HepG2 (cell line): Measurements from ENCODE around the gene DPP7. TPM values are rescaled to one million over a fixed set of nuclear protein-coding genes. Genes with fewer than 3 reads are reported as not detected.

Experiments
- ATAC-seq: fragments of 200-7000 bp; cut with Tn5 transposase; 3 replicates; pipeline ENCODE4 v1.9.1; 2020; ENCODE audit warnings: mild to moderate bottlenecking, moderate library complexity
- BruUV-seq: library from RNA; stranded (reverse); fragments of 400-500 nt; replicated peaks from 2 replicates; lab custom pipeline; 2021; lab: Mats Ljungman, UMichigan
- CTCF ChIA-PET: fragments of 300-600 bp; formaldehyde crosslinking; extraction: SDS; loops from one replicate; lab custom pipeline; 2021; ENCODE audit warnings: low total read pairs, inconsistent platforms, low intra/inter-chr PET ratio; lab: Yijun Ruan, JAX
- POLR2A ChIA-PET: fragments of 350-600 bp; sonication (Branson Sonifier 250); formaldehyde crosslinking; loops from one replicate; lab custom pipeline; 2020; ENCODE audit warnings: antibody characterized with exemption, inconsistent platforms; lab: Yijun Ruan, JAX
- DNase-seq: peaks from one replicate; pipeline ENCODE4 v3.0.0-alpha.2; 2015; ENCODE audit warnings: low spot score
- FAIRE-seq: peaks from 3 replicates; lab custom pipeline; 2011; peaks lifted over from hg19 to GRCh38; lab: Jason Lieb, UNC
- H2AFZ ChIP-seq: one replicate; pipeline ENCODE4 v1.6.1; 2011; ENCODE audit warnings: low read length, inconsistent platforms
- H3K27ac ChIP-seq: fragments of 300-600 bp; 3 replicates; pipeline ENCODE4 v1.8.0; 2011; ENCODE audit warnings: mixed run types, mild to moderate bottlenecking, mixed read lengths, low read length, inconsistent platforms; ENCODE audit not compliant: insufficient read depth; ENCODE audit errors: extremely low read length
- H3K27me3 ChIP-seq, 2 experiments: fragments of 200-600 bp in 1 of 2; 2 replicates in 1 of 2; 3 replicates in 1 of 2; pipeline versions ENCODE4 v1.6.0 to v1.8.0; 2011; ENCODE audit warnings: low read length in 2 of 2, mild to moderate bottlenecking in 2 of 2, moderate library complexity in 2 of 2, inconsistent platforms in 1 of 2; ENCODE audit not compliant: insufficient read depth in 2 of 2, control insufficient read depth in 1 of 2
- H3K36me3 ChIP-seq, 2 experiments: fragments of 200-600 bp in 1 of 2; replicated peaks in 1 of 2; 2 replicates in 1 of 2; 3 replicates in 1 of 2; pipeline versions ENCODE4 v1.5.1 to v1.8.0; 2011; ENCODE audit warnings: low read length in 2 of 2, inconsistent platforms in 1 of 2; ENCODE audit not compliant: insufficient read depth in 2 of 2, control insufficient read depth in 1 of 2
- H3K4me1 ChIP-seq: 2 replicates; pipeline ENCODE4 v1.5.1; 2012; ENCODE audit warnings: low read length, inconsistent platforms; ENCODE audit not compliant: insufficient read depth
- H3K4me2 ChIP-seq: 2 replicates; pipeline ENCODE4 v1.6.0; 2011; ENCODE audit warnings: low read depth, low read length, inconsistent platforms
- H3K4me3 ChIP-seq, 3 experiments: fragments of 200-600 bp in 1 of 3; sonication (generic), shearing (Covaris generic) in 1 of 3; replicated peaks in 1 of 3; 2 replicates each; pipeline ENCODE4 v1.5.1; 2011 to 2016; ENCODE audit warnings: low read length in 3 of 3, inconsistent platforms in 2 of 3, low read depth in 2 of 3, mild to moderate bottlenecking in 2 of 3, control low read depth in 1 of 3, mixed read lengths in 1 of 3; ENCODE audit not compliant: insufficient read depth in 1 of 3
- H3K79me2 ChIP-seq: one replicate; pipeline ENCODE4 v1.6.1; 2011; ENCODE audit warnings: low read length, inconsistent platforms; ENCODE audit not compliant: insufficient read depth
- H3K9ac ChIP-seq: 2 replicates; pipeline ENCODE4 v1.6.0; 2011; ENCODE audit warnings: mild to moderate bottlenecking, low read depth, low read length, inconsistent platforms; ENCODE audit not compliant: insufficient read depth
- H3K9me3 ChIP-seq: 2 replicates; pipeline ENCODE4 v1.5.1; 2012; ENCODE audit warnings: mild to moderate bottlenecking, low read length
- H4K20me1 ChIP-seq: 2 replicates; pipeline ENCODE4 v1.6.0; 2011; ENCODE audit warnings: inconsistent platforms, mild to moderate bottlenecking, low read length, moderate library complexity; ENCODE audit not compliant: insufficient read depth
- CHD2 ChIP-seq: IDR thresholded peaks from 2 replicates; pipeline ENCODE4 v1.6.1; 2011; ENCODE audit warnings: low read depth, low read length, improper control_type of control experiment
- FLYWCH1 ChIP-seq: sonication (generic); formaldehyde crosslinking; IDR thresholded peaks from 2 replicates; pipeline ENCODE4 v1.8.1; 2023; ENCODE audit warnings: mild to moderate bottlenecking, missing genetic modification reagents
- HIC2 ChIP-seq: sonication (generic); formaldehyde crosslinking; IDR thresholded peaks from 2 replicates; pipeline ENCODE4 v1.9.0; 2022; ENCODE audit warnings: low read depth, missing genetic modification reagents
- MAF1 ChIP-seq: sonication (generic); formaldehyde crosslinking; IDR thresholded peaks from 2 replicates; pipeline ENCODE4 v1.5.0; 2020; ENCODE audit warnings: missing genetic modification reagents, borderline replicate concordance
- POLR2AphosphoS2 ChIP-seq: IDR thresholded peaks from 2 replicates; pipeline ENCODE4 v1.6.1; 2011; ENCODE audit warnings: low read depth, low read length, improper control_type of control experiment
- RBM39 ChIP-seq: fragments of 200-400 bp; formaldehyde crosslinking; IDR thresholded peaks from one replicate; pipeline ENCODE4 v1.6.1; 2018; ENCODE audit warnings: antibody characterized with exemption, mild to moderate bottlenecking, low read depth, low read length; ENCODE audit not compliant: poor library complexity, severe bottlenecking
- RFX1 ChIP-seq: fragments of 450-650 bp; IDR thresholded peaks from 2 replicates; pipeline ENCODE4 v1.6.1; 2017
- SMARCC2 ChIP-seq: fragments of 450-650 bp; IDR thresholded peaks from 2 replicates; pipeline ENCODE4 v1.6.1; 2017; ENCODE audit warnings: antibody characterized with exemption, mild to moderate bottlenecking
- THAP9 ChIP-seq: sonication (generic); formaldehyde crosslinking; IDR thresholded peaks from 2 replicates; pipeline ENCODE4; 2020; ENCODE audit warnings: missing genetic modification reagents, mild to moderate bottlenecking, borderline replicate concordance
- ZBTB42 ChIP-seq: sonication (generic); formaldehyde crosslinking; IDR thresholded peaks from 2 replicates; pipeline ENCODE4 v1.5.0; 2020; ENCODE audit warnings: mild to moderate bottlenecking, missing genetic modification reagents
- ZFYVE20 ChIP-seq: sonication (generic); formaldehyde crosslinking; IDR thresholded peaks from 2 replicates; pipeline ENCODE4 v1.8.0; 2023; ENCODE audit warnings: low read depth, mild to moderate bottlenecking, moderate library complexity, missing genetic modification reagents, borderline replicate concordance
- ZNF160 ChIP-seq: sonication (generic); formaldehyde crosslinking; IDR thresholded peaks from 2 replicates; pipeline ENCODE4 v1.8.0; 2022; ENCODE audit warnings: mild to moderate bottlenecking, inconsistent platforms, missing genetic modification reagents
- ZNF263 ChIP-seq: sonication (generic); formaldehyde crosslinking; IDR thresholded peaks from 2 replicates; pipeline ENCODE4 v1.4.0; 2020; ENCODE audit warnings: missing genetic modification reagents
- ZNF331 ChIP-seq: sonication (generic); formaldehyde crosslinking; IDR thresholded peaks from 2 replicates; pipeline ENCODE4 v1.4.0; 2020; ENCODE audit warnings: missing genetic modification reagents
- ZNF335 ChIP-seq: sonication (generic); formaldehyde crosslinking; IDR thresholded peaks from 2 replicates; pipeline ENCODE4 v1.4.0; 2020; ENCODE audit warnings: missing genetic modification reagents
- ZNF629 ChIP-seq: sonication (generic); formaldehyde crosslinking; conservative IDR thresholded peaks from 2 replicates; pipeline ENCODE4 v1.5.0; 2020; ENCODE audit warnings: missing genetic modification reagents
- ZNF792 ChIP-seq: IDR thresholded peaks from 2 replicates; pipeline ENCODE4 v1.6.1; 2016
- WGBS: methylation state at CpG from one replicate; pipeline ENCODE4 v1.1.6; 2017; ENCODE audit warnings: low lambda C conversion rate; 5-methylcytosine and 5-hydroxymethylcytosine counted together
- in situ Hi-C: cut with HindIII; loops from 2 replicates; pipeline ENCODE4 v1.10.0; 2017; ENCODE audit warnings: low pct_unique_long_range_greater_than_20kb; ENCODE audit not compliant: extremely low pct_ligation_motif_present
- intact Hi-C: fragments of 100-400 bp; cut with micrococcal nuclease; formaldehyde crosslinking; loops from one replicate; pipeline ENCODE4 v1.10.0; 2022; ENCODE audit not compliant: unreplicated experiment
- polyA plus RNA-seq, 8 experiments: library from polyadenylated mRNA; depleted of rRNA in 3 of 8; stranded (reverse) in 7 of 8; unstranded in 1 of 8; fragments of >200 nt; fragmentation: Illumina TruSeq in 4 of 8; extraction: Trizol in 4 of 8; gene quantifications; 2 replicates each; pipeline versions ENCODE4 v1.2.1 to v1.2.3, GENCODE V29; 2011 to 2016; ENCODE audit warnings: low read depth in 4 of 8, missing spikeins in 1 of 8, mixed read lengths in 1 of 8; ENCODE audit not compliant: insufficient read depth in 1 of 8
- total RNA-seq, 5 experiments: library from RNA; depleted of rRNA; stranded (reverse); fragments of >200 nt; fragmentation: Illumina TruSeq; extraction: Trizol; gene quantifications; 2 replicates each; pipeline ENCODE4 v1.2.3, GENCODE V29; 2016; ENCODE audit warnings: low read depth in 1 of 5
- TF ChIP-seq, protein P1 (sequence below): sonication (generic); formaldehyde crosslinking; IDR thresholded peaks from 2 replicates; pipeline ENCODE4 v1.9.0; 2021; ENCODE audit warnings: missing genetic modification reagents, borderline replicate concordance

Gene DPP7
- total and polyA plus RNA-seq, 2 of the 13 experiments (the other 11 are each of a cell fraction or from before 2014, with no cell fraction given), result 1.2 to 4.5 TPM

DNA sequence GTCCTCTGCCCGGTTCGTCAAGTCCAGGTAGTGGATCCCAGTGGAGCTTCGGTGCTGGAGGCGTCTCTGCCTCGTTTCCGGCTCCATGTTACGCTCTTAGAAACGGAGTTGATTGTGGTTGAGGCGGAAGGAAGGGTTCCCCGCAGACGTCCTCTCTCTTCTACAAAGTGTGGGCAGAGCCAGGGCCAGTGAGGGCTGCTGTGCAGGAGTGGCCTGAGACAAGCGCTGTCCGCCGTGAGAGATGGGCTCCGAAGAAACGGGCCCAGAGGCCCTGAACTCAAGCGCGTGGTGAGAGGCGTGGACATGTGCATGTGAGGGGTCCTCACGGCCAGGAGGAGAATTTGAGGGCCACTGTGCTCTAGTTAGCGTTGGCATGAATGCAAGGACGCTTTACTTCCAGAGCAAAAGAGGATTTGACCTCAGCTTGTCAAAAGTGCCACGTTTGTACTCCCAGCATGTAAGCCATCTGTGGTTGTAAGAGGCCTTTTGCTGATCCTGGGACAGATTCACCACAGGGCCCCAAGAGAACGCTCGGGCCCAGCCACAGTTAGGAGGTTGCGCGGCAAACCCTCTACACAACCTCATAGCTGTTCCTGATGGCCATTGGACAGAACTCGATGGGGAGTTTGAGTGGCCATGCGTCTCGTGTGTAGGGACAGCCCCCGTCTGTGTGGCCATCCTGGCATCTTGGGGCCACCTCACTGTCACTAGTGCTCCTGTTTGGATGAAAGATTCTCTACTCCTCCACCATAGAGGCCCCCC is 17.6 kb downstream of the DPP7 start:
- no peaks in the 10 kb centered on the region for H3K27me3 ChIP-seq
- peaks cover 15 to 55% of the 10 kb centered on the region in 2 experiments for H3K36me3 ChIP-seq
- 97% methylated on average over 24 of the region's 31 CpGs for WGBS
- no peaks in the 10 kb centered on the region for H3K4me1 ChIP-seq
- ATAC-seq (no peak), DNase-seq (no peak), FAIRE-seq (no peak)
- in situ Hi-C loops, result no loop called here
- BruUV-seq, result no TSS peak
- no peak overlapping the region for H3K9ac ChIP-seq
- H3K79me2 ChIP-seq, result no peaks in the 10 kb centered on the region
- H3K4me3 ChIP-seq, result no peak overlapping the region
- ChIA-PET CTCF (no interaction called here), POLR2A (interaction anchor here (1.1 kb wide), 1 partner anchor 15 kb away, joined by 3 read pairs; no protein-coding TSS in a partner anchor)
- H3K27ac ChIP-seq, result no peak overlapping the region
- TF ChIP-seq FLYWCH1 (CRISPR knock-in tag), result no peak
- TF ChIP-seq MAF1 (CRISPR knock-in tag), result no peak
- TF ChIP-seq ZFYVE20 (CRISPR knock-in tag), result no peak
- no peak for TF ChIP-seq ZNF263
- TF ChIP-seq ZNF792 (CRISPR knock-in tag), result no peak
- no peak for TF ChIP-seq ZNF331 (CRISPR knock-in tag)
- TF ChIP-seq CHD2, result no peak
- no peak for TF ChIP-seq RFX1
- no peak for TF ChIP-seq ZNF629 (CRISPR knock-in tag)
- TF ChIP-seq ZNF335 (CRISPR knock-in tag), result no peak
- TF ChIP-seq RBM39, result no peak
- no peak for TF ChIP-seq POLR2AphosphoS2
- no peak for TF ChIP-seq SMARCC2
- TF ChIP-seq HIC2 (CRISPR knock-in tag), result no peak
- TF ChIP-seq ZNF160 (CRISPR knock-in tag), result no peak
- no peak for TF ChIP-seq THAP9 (CRISPR knock-in tag)
- TF ChIP-seq ZBTB42, result no peak
- TF ChIP-seq, protein P1, sequence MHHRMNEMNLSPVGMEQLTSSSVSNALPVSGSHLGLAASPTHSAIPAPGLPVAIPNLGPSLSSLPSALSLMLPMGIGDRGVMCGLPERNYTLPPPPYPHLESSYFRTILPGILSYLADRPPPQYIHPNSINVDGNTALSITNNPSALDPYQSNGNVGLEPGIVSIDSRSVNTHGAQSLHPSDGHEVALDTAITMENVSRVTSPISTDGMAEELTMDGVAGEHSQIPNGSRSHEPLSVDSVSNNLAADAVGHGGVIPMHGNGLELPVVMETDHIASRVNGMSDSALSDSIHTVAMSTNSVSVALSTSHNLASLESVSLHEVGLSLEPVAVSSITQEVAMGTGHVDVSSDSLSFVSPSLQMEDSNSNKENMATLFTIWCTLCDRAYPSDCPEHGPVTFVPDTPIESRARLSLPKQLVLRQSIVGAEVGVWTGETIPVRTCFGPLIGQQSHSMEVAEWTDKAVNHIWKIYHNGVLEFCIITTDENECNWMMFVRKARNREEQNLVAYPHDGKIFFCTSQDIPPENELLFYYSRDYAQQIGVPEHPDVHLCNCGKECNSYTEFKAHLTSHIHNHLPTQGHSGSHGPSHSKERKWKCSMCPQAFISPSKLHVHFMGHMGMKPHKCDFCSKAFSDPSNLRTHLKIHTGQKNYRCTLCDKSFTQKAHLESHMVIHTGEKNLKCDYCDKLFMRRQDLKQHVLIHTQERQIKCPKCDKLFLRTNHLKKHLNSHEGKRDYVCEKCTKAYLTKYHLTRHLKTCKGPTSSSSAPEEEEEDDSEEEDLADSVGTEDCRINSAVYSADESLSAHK (CRISPR knock-in tag), result no peak
- H3K4me2 ChIP-seq, result no peak overlapping the region
- H3K9me3 ChIP-seq, result no peaks in the 10 kb centered on the region
- intact Hi-C loops, result no loop called here
- no peak overlapping the region for H2AFZ ChIP-seq
- H4K20me1 ChIP-seq, result no peaks in the 10 kb centered on the region
